GM10248 (cell line): ENCODE results near the gene BACE2.
A peak's percentile ranks its signal among the peaks of the same experiment; 100 is the strongest.

Experiments used
- CTCF ChIA-PET: fragments of 300-600 bp; sonication (Branson Sonifier 250); formaldehyde crosslinking; extraction: SDS; loops from one replicate; lab custom pipeline; 2021; ENCODE audit warnings: antibody characterized with exemption; lab: Yijun Ruan, JAX
- POLR2A ChIA-PET: fragments of 350-650 bp; sonication (Branson Sonifier 250); formaldehyde crosslinking; extraction: SDS; loops from one replicate; lab custom pipeline; 2020; ENCODE audit warnings: antibody characterized with exemption; lab: Yijun Ruan, JAX
- DNase-seq: peaks from one replicate; pipeline ENCODE4 v3.0.0; 2012; ENCODE audit errors: extremely low spot score
- CTCF ChIP-seq: IDR thresholded peaks from 2 replicates; pipeline ENCODE4 v1.5.1; 2012; ENCODE audit warnings: mild to moderate bottlenecking, low read depth; ENCODE audit errors: extremely low read depth, missing control alignments, control extremely low read depth

The BACE2 gene

GRCh38 chr21:41164052-41164451 lies 3.9 kb upstream of the BACE2 start:
- no peak for DNase-seq
- POLR2A ChIA-PET: no interaction called here
- TF ChIP-seq CTCF: no peak
- CTCF ChIA-PET: interaction anchor here (2.5 kb wide), 1 partner anchor 8 kb away, joined by 6 read pairs; no protein-coding TSS in a partner anchor

GRCh38 chr21:41164981-41165655 lies 2.8 kb upstream of the BACE2 start:
- DNase-seq: no peak
- no peak for TF ChIP-seq CTCF
- CTCF ChIA-PET: no interaction called here
- POLR2A ChIA-PET: no interaction called here

GRCh38 chr21:41166884-41167283 lies 1.1 kb upstream of the BACE2 start:
- ChIA-PET CTCF (interaction anchor here (1.2 kb wide), 1 partner anchor 116 kb away, joined by 3 read pairs; no protein-coding TSS in a partner anchor), POLR2A (interaction anchor here (0.7 kb wide), 1 partner anchor 1840 kb away, joined by 3 read pairs; no protein-coding TSS in a partner anchor)
- no peak for DNase-seq
- TF ChIP-seq CTCF: no peak

GRCh38 chr21:41168391-41169257 lies 664 bp downstream of the BACE2 start:
- ChIA-PET CTCF (no interaction called here), POLR2A (no interaction called here)
- DNase-seq: peak; percentile 28
- TF ChIP-seq CTCF: no peak

GRCh38 chr21:41169258-41169576 lies 1.3 kb downstream of the BACE2 start:
- no peak for TF ChIP-seq CTCF
- POLR2A ChIA-PET: no interaction called here
- CTCF ChIA-PET: no interaction called here
- no peak for DNase-seq

GRCh38 chr21:41169701-41170100 lies 1.7 kb downstream of the BACE2 start:
- no peak for TF ChIP-seq CTCF
- no peak for DNase-seq
- POLR2A ChIA-PET: no interaction called here
- CTCF ChIA-PET: no interaction called here
